ENCODE results near the gene TOR3A.
"Not testable (repeated sequence)": the region's sequence is repeated elsewhere in the genome, so short reads cannot be mapped to it uniquely, and the experiment has no call there.

TOR3A gene

GRCh38 chr1:179107706-179108629, 26.1 kb downstream of the TOR3A start:
- DNase-seq (ENCODE audit: low spot score) (no peak), FAIRE-seq (no peak)

- FAIRE-seq (no peak), DNase-seq (ENCODE audit: low spot score) (no peak)
Measured at GRCh38 chr1:179108644-179109043, 26.8 kb downstream of the TOR3A start.

- DNase-seq (ENCODE audit: low spot score), result no peak
- no peak for FAIRE-seq
Measured at GRCh38 chr1:179115181-179115580, 33.3 kb downstream of the TOR3A start.

- no peak for FAIRE-seq
Measured at GRCh38 chr1:179119513-179119912, 37.6 kb downstream of the TOR3A start.

GRCh38 chr1:179120736-179121135, 38.9 kb downstream of the TOR3A start:
- DNase-seq (ENCODE audit: low spot score), result peak; percentile 2
- FAIRE-seq, result no peak

More at GRCh38 chr1:179119513-179119912, 37.6 kb downstream of the TOR3A start:
- DNase-seq (ENCODE audit: low spot score), result peak; percentile 0

GRCh38 chr1:179121159-179121938, 39.5 kb downstream of the TOR3A start:
- DNase-seq (ENCODE audit: low spot score), result peak; percentile 46
- peak; percentile 68 for FAIRE-seq

GRCh38 chr1:179124873-179125272, 43.0 kb downstream of the TOR3A start:
- FAIRE-seq (peak; percentile 54), DNase-seq (ENCODE audit: low spot score) (peak; percentile 71)

- DNase-seq (ENCODE audit: low spot score) (peak; percentile 3), FAIRE-seq (no peak)
Measured at GRCh38 chr1:179126338-179127060, 44.6 kb downstream of the TOR3A start.

- DNase-seq (ENCODE audit: low spot score) (peak; percentile 28), FAIRE-seq (peak; percentile 78)
Measured at GRCh38 chr1:179127163-179127895, 45.5 kb downstream of the TOR3A start.

- FAIRE-seq (no peak), DNase-seq (ENCODE audit: low spot score) (no peak)
Measured at GRCh38 chr1:179128520-179128919, 46.6 kb downstream of the TOR3A start.

- peak; percentile 61 for DNase-seq (ENCODE audit: low spot score)
- FAIRE-seq, result peak; percentile 69
Measured at GRCh38 chr1:179129702-179130473, 48.0 kb downstream of the TOR3A start.

- FAIRE-seq, result not testable (repeated sequence)
Measured at GRCh38 chr1:179135168-179135567, 53.3 kb downstream of the TOR3A start.

GRCh38 chr1:179135707-179136106, 53.8 kb downstream of the TOR3A start:
- not testable (repeated sequence) for DNase-seq (ENCODE audit: low spot score); FAIRE-seq

More at GRCh38 chr1:179135168-179135567, 53.3 kb downstream of the TOR3A start:
- not testable (repeated sequence) for DNase-seq (ENCODE audit: low spot score)

GRCh38 chr1:179137617-179138255, 55.9 kb downstream of the TOR3A start:
- FAIRE-seq, result no peak
- no peak for DNase-seq (ENCODE audit: low spot score)

GRCh38 chr1:179138755-179139154, 56.9 kb downstream of the TOR3A start:
- not testable (repeated sequence) for DNase-seq (ENCODE audit: low spot score); FAIRE-seq

- FAIRE-seq (no peak), DNase-seq (ENCODE audit: low spot score) (peak; percentile 66)
Measured at GRCh38 chr1:179141592-179142251, 59.9 kb downstream of the TOR3A start.

GRCh38 chr1:179142889-179143299, 61.0 kb downstream of the TOR3A start:
- FAIRE-seq, result peak; percentile 99
- peak; percentile 98 for DNase-seq (ENCODE audit: low spot score)

- FAIRE-seq (no peak), DNase-seq (ENCODE audit: low spot score) (peak; percentile 92)
Measured at GRCh38 chr1:179143322-179143721, 61.5 kb downstream of the TOR3A start.

GRCh38 chr1:179144626-179145025, 62.8 kb downstream of the TOR3A start:
- FAIRE-seq, result peak; percentile 81

More at GRCh38 chr1:179144626-179145025, 62.8 kb downstream of the TOR3A start:
- DNase-seq (ENCODE audit: low spot score), result peak; percentile 46

Measured in RCC 7860 (cell line).